T-helper 1 cell treated with Interleukin-12 subunit alpha and Interleukin-12 subunit beta and Interleukin-4 antibody, amounts not matched to agents 30 ng/mL and 1 ng/mL, for 36 hours (primary cell): ENCODE results near the gene POPDC3. TPM values are rescaled to one million over a fixed set of nuclear protein-coding genes. Genes with fewer than 3 reads are reported as not detected.

ENCODE experiments used
- intact Hi-C: fragments of 100-400 bp; cut with micrococcal nuclease; formaldehyde crosslinking; loops from one replicate; pipeline ENCODE4 v1.15.1; 2024
- total RNA-seq: library from RNA; stranded (reverse); gene quantifications from 2 replicates; pipeline ENCODE4 v1.2.3, GENCODE V29; 2022

POPDC3 gene
- total RNA-seq, 1 donor from 2014 or later: not detected

- intact Hi-C loops: no loop called here
These were observed 18.4 kb downstream of the POPDC3 start for GRCh38 chr6:105161421-105161820.

DNA sequence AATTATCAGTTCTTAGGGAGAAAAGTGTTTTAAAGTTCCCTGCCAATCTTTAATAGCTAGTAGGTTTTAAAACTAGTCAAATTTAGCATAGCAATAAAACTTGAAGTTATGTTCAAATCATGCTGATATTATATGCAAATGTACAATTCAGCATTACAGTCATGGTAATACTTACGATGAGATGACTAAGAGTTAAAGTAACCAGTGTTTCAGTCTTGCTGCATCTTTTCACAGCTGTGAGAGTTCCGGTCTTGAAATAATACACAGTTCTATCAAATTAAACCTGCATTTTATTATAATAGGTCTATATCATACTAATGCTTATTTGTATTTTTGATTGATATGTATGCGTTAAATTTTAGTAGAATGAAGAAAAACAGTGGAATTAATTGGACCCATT, 26.1 kb downstream of the POPDC3 start:
- intact Hi-C loops: loop anchor here (2.0 kb wide), 1 partner anchor 59 kb away; no protein-coding TSS in a partner anchor

GRCh38 chr6:105152880-105153279, 26.9 kb downstream of the POPDC3 start:
- intact Hi-C loops: loop anchor here (2.0 kb wide), 1 partner anchor 60 kb away; no protein-coding TSS in a partner anchor

DNA sequence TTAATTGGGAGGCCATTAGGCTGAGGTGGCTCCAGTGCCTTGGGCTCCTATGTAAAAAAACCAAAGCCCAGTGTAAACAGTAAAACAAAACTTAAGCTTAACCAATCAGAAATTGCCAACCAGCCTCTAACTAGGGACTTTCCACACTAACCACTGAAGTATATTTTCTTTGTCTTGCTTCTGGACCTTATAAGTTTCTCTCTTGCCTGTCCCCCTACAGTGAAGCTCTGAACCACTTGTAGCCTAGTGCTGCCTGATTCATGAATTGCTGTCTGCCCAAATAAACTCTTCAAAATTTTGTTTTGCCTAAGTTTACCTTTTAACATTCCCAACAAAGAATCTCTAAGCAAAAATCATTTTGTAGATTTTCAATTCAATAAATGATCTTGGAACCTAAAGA, 28.2 kb downstream of the POPDC3 start:
- intact Hi-C loops: loop anchor here (2.0 kb wide), 1 partner anchor 61 kb away; no protein-coding TSS in a partner anchor

DNA sequence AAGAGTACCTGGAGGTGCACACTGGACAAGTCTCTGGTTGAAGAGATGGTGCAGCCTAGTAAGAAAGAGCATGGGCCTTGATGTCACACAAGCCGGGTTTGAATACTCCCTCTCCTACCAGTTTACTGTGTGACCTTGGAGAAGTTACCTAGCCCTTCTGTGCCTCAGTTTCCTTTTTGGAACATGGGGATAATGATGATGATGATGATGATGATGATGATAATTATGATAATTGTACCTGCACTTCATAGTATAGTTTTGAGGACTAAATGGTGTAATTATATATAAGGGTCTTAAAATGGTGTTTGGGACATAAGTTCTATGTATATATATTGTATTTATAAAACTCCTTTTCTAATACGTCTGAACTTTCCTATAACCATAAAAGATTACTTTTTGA, 41.7 kb downstream of the POPDC3 start:
- intact Hi-C loops: loop anchor here (2.0 kb wide), 1 partner anchor 265 kb away; the partner anchor contains the start of gene PREP

DNA sequence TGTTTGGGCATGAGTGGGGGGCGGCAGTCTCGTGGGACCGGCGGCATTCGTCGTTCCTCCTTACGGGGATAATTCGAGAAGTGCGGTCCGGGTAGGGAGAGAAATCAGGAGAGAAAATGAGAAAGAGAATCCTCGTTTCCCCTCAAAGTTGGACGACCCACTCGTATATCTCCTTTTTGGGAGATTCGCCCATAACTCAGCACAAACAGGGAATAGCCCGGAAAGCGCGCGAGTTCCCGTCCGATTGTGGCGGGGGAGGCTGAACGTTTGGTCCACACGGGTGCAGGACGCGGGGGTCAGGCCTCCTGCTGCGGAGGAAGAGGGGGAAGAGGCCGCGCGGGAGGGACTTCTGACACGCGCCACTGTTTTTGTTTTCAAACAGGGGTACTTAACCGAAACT, 42.4 kb downstream of the POPDC3 start:
- intact Hi-C loops: no loop called here

DNA sequence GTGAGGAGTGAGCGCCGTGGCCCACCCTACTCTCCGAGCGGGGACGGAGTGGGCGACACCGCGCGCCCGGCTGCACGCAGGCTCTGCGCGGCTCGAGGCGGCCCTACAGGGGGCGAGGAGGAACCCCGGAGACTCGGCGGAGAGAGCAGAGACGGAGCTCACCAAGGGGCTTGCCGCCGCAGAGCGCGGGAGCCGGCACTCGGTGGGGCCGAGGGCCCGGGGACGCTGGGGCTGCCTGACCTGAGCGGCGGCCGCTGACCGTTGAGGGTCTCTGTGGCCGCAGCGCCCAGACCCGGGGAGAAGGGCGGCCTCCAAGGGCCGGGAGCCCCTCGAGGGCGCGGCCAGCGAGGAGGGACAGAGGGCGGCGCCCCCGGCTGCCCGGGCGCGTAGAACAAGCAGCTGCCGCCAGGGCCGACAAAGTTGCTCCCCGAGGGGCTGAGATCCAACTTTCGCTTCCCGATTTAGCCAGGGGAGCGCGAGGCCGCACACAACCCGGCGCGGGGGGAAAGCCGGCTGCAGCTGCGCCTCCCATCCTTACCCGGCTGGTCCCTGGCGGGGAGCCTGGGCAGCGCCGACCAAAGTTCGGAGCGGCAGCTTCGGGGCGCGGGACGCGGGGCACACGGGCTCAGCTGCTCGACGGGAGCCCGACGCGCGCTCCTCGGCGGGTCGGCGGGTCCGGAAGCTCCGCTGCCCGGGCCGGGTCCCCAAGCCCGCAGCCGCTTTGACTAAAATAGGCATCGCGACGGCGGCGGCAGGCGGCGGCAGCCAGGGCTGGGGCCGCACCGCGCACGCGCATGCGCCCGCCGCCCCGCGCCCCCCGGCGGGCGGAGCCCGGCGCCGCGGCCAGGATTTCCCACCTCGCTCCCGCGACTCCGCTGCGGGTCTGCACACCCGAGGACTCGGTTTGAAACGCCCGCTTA, 43.1 kb downstream of the POPDC3 start:
- intact Hi-C loops: no loop called here

DNA sequence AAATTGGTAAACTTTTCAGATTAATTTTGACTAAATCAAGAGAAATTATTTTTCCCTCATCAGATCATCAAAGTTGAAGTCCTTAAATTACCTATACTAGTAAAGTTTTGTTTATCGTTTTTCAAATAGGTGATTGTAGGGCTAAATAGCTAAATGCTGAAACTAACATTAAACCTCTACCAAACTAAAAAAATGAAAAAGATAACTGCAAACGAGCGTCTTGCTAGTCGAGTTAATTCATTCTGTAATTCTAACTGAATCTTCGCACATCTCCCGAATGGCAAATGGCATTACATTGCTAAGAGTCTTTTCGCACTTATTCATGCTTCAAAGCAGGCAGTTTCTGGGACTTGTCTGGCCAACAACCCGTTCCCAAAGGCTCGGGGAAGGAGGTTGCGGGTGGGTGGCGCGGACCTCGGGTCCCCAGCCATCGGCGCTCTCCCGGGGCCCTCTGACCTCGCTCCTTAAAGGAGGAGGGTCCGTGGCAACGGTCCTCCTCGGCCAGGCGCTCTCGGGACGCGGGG, 43.8 kb downstream of the POPDC3 start:
- intact Hi-C loops: no loop called here

GRCh38 chr6:105135056-105135455, 44.8 kb downstream of the POPDC3 start:
- intact Hi-C loops: no loop called here

GRCh38 chr6:105122717-105123116, 57.1 kb downstream of the POPDC3 start:
- intact Hi-C loops: no loop called here

DNA sequence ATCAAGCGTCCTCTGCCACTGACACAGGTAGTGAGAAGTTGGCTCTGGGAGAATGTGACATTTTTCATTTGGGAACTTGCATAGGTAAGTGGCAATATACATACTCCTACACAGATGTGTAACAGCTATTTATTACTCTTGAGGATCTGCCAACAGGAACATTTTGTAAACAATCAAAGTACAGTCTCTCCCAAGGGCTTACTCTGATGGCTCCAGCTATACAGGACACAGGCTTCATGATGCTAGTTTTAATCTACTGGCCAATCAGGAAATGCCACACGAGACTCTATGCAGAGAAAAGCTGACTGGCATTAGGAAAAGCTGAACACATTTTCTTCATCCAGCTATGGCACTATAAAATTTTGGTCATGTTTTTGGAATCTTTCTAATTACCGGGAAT, 57.8 kb downstream of the POPDC3 start:
- intact Hi-C loops: no loop called here

DNA sequence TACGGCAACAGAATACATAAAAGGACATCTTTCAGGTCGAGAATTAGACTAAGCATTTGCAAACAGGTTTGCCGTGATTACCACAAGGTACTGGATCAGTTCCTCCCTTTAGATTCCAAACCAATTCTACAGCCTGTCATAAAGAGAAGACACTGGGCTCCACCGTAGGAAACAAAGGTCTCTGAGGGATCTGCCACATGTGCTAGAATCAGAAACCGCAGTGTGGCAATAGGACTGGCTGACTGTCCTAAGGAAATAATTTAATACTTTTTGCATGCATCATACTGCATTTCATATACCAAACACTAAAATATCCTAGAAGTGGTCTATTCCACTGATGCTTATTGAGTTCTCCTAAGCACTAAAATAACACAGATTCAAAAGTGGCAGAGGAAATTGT, 59.2 kb downstream of the POPDC3 start:
- intact Hi-C loops: no loop called here

GRCh38 chr6:105116150-105116549, 63.7 kb downstream of the POPDC3 start:
- intact Hi-C loops: no loop called here

DNA sequence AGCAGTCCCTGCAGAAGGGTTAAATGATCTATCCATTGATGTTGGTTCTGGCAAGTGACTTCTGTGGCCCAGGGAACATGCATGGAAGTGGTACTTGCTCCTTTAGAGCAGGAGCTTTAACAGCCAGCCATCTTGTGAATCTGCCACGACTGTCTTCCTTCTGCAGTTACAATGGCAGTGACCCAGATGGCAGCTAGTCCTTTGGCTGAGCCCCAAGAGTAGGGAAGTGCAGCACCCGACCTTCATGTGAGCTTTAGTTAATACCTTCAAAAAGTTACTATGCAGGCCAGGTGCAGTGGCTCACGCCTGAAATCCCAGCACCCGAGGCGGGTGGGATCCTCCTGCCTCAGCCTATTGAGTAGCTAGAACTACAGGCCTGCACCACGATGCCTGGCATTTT, 66.4 kb downstream of the POPDC3 start:
- intact Hi-C loops: no loop called here

DNA sequence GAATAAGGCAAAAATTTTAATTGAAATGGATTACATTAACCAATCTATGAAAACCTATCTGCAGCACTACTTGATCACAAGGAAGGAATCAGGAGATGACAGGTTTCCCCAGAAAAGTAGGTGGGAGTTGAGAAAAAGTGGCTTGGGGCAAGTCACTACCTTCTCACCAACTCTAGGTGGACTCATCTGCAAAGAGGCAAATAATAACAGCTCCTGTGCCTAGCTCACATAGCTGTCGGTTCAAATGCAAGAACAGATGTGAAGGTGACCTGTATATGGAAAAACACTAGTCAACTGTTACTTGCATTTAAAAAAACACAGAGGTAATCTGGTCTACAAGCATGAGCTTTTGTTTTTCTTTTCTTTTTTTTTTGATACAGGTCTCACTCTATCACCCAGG, 67.2 kb downstream of the POPDC3 start:
- intact Hi-C loops: no loop called here

DNA sequence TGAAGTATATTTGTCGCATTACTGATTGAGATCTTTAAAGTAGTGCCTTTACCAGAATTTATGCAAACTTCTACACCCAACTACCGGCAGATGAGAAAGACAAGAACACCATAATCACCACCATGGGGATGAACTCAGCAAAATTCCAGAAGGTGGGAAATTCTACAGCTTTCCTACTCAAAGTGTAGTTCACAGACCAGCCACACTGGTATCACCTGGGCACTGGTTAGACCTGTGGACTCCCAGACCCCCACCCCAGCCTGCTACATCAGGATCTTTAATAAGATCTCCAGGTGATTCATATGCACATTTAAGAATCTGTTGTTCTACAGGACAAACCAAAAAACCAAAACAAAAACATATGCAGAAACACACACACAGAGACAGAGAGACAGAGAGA, 67.9 kb downstream of the POPDC3 start:
- intact Hi-C loops: no loop called here

DNA sequence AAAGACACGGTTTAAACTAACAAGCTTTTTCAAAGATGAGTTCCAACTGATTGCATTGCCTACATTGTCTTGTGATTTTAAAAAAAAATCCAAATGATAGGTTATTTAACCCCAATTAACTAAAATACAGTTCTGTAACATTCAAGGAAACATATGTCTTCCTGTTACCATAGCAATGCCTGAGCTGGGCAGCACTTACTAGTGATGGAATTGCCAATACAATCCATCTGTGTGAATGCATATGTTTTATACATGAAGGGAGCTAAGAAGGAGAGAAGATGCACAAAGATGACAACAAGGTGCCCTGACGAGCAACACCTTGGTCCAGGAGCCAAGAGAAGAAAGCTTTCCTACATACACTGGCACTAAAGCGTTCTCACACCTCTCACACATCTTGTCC, 68.7 kb downstream of the POPDC3 start:
- intact Hi-C loops: no loop called here

DNA sequence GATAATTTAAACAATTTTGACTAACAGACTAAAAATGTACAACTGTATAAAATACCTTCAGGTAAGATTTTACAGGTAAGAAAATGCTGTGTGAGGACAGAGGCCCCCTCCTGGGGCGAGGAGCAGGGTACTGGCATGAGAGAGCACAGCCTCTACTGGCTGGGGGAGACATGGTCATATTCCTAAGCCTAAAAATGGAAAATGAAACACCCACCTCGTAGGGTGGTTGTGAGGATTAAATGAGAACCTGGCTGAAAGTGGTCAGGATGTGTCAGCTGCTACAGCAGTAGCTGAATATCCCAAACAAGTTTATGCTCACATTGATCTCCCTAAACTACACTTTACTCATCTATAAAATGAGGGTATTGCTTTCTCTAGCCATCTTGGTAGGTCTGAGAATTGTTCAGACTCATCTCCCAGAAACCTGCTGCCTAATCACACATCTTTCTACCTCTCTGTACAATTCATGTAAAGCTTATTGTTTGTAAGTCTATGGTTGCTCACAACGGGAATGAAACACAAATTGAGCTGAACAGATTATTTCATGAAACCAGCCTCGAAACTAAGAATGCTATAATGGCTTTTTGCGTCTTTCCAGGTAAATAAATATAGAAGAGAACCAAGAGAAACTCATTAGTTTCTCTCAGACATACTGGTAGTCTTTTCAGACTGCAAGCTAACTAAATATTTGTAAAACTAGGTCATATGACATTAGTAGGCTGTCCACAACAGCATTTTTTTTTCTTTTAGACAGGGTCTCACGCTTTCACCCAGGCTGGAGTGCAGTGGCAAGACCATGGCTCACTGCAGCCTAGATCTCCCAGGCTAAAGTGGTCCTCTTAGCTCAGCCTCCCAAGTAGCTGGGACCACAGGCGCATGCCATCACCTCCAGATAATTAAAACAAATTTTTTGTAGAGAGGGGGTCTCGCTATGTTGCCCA, 69.6 kb downstream of the POPDC3 start:
- intact Hi-C loops: no loop called here

GRCh38 chr6:105108631-105109262, 71.1 kb downstream of the POPDC3 start:
- intact Hi-C loops: no loop called here
